NCI-H146 (cell line): Measurements from ENCODE around the gene LRP1.

Experiments
- DNase-seq: peaks from one replicate; lab custom pipeline; 2025; lab: John Stamatoyannopoulos, UW

Gene LRP1

GRCh38 chr12:57194253-57194652 is 66.0 kb downstream of the LRP1 start:
- no peak for DNase-seq

- no peak for DNase-seq
Measured at GRCh38 chr12:57195186-57195585, 66.9 kb downstream of the LRP1 start.

GRCh38 chr12:57195611-57196371 is 67.5 kb downstream of the LRP1 start:
- DNase-seq, result no peak

- no peak for DNase-seq
Measured at GRCh38 chr12:57196439-57196838, 68.2 kb downstream of the LRP1 start.

- DNase-seq, result no peak
Measured at GRCh38 chr12:57196956-57197355, 68.7 kb downstream of the LRP1 start.

GRCh38 chr12:57198329-57198728 is 70.0 kb downstream of the LRP1 start:
- no peak for DNase-seq

- no peak for DNase-seq
Measured at GRCh38 chr12:57199191-57199590, 70.9 kb downstream of the LRP1 start.

- no peak for DNase-seq
Measured at GRCh38 chr12:57200497-57200896, 72.2 kb downstream of the LRP1 start.

- no peak for DNase-seq
Measured at GRCh38 chr12:57201219-57201618, 72.9 kb downstream of the LRP1 start.

GRCh38 chr12:57201631-57202030 is 73.3 kb downstream of the LRP1 start:
- DNase-seq, result no peak

- DNase-seq, result no peak
Measured at GRCh38 chr12:57202321-57202720, 74.0 kb downstream of the LRP1 start.

GRCh38 chr12:57203201-57203600 is 74.9 kb downstream of the LRP1 start:
- DNase-seq, result no peak

GRCh38 chr12:57203791-57204190 is 75.5 kb downstream of the LRP1 start:
- no peak for DNase-seq

- no peak for DNase-seq
Measured at GRCh38 chr12:57204454-57204853, 76.2 kb downstream of the LRP1 start.

GRCh38 chr12:57205186-57205585 is 76.9 kb downstream of the LRP1 start:
- no peak for DNase-seq

GRCh38 chr12:57205931-57206330 is 77.6 kb downstream of the LRP1 start:
- DNase-seq, result no peak

- no peak for DNase-seq
Measured at GRCh38 chr12:57207731-57208630, 79.7 kb downstream of the LRP1 start.

GRCh38 chr12:57208631-57209282 is 80.5 kb downstream of the LRP1 start:
- no peak for DNase-seq

- DNase-seq, result no peak
Measured at GRCh38 chr12:57209916-57210315, 81.6 kb downstream of the LRP1 start.

GRCh38 chr12:57210461-57210860 is 82.2 kb downstream of the LRP1 start:
- no peak for DNase-seq

- DNase-seq, result no peak
Measured at GRCh38 chr12:57210926-57211692, 82.8 kb downstream of the LRP1 start.
